Upper lobe of left lung (tissue), 6 donors: Measurements from ENCODE around the gene PPDPF. TPM values are rescaled to one million over a fixed set of nuclear protein-coding genes. Genes with fewer than 3 reads are reported as not detected.
"Not testable (repeated sequence)": the region's sequence is repeated elsewhere in the genome, so short reads cannot be mapped to it uniquely, and the experiment has no call there.

Experiments used
- ATAC-seq, 2 donors: fragments of 200-7000 bp; cut with Tn5 transposase; one replicate each; pipeline ENCODE4 v1.9.1; 2022; ENCODE audit warnings: mild to moderate bottlenecking in 2 of 2, moderate library complexity in 2 of 2; ENCODE audit not compliant: low FRiP score in 2 of 2
- DNase-seq, 2 donors: peaks; one replicate each; pipeline ENCODE4 v3.0.0-alpha.2; 2019 to 2020
- H3K27ac ChIP-seq, 4 donors: fragments of 200-600 bp; sonication (generic); one replicate each; pipeline ENCODE4 v1.5.1; 2016 to 2019
- H3K27me3 ChIP-seq, 4 donors: fragments of 200-600 bp; sonication (generic); one replicate each; pipeline ENCODE4 v1.5.1; 2017 to 2019
- H3K36me3 ChIP-seq, 4 donors: fragments of 200-600 bp; sonication (generic); one replicate each; pipeline ENCODE4 v1.5.1; 2016 to 2019
- H3K4me1 ChIP-seq, 4 donors: fragments of 200-600 bp; sonication (generic); one replicate each; pipeline ENCODE4 v1.5.1; 2018 to 2019
- H3K4me3 ChIP-seq, 4 donors: fragments of 200-600 bp; sonication (generic); one replicate each; pipeline ENCODE4 v1.5.1; 2017 to 2019; ENCODE audit warnings: mild to moderate bottlenecking in 2 of 4, moderate library complexity in 1 of 4
- H3K9me3 ChIP-seq, 4 donors: fragments of 200-600 bp; sonication (generic); one replicate each; pipeline ENCODE4 v1.5.1; 2018 to 2019
- EP300 ChIP-seq, 4 donors: sonication (generic); formaldehyde crosslinking; IDR thresholded peaks; one replicate each; pipeline ENCODE4 v1.5.1; 2017; ENCODE audit warnings: antibody characterized with exemption in 4 of 4, control low read depth in 2 of 4
- POLR2A ChIP-seq, 4 donors: fragments of 450-650 bp; IDR thresholded peaks; one replicate each; pipeline ENCODE4 v1.5.1; 2016 to 2017; ENCODE audit warnings: antibody characterized with exemption in 4 of 4, mild to moderate bottlenecking in 2 of 4
- POLR2AphosphoS5 ChIP-seq, 2 donors: sonication (generic); formaldehyde crosslinking; IDR thresholded peaks; one replicate each; pipeline ENCODE4 v1.5.1; 2017; ENCODE audit warnings: antibody characterized with exemption in 2 of 2
- WGBS, 2 donors: methylation state at CpG; one replicate each; pipeline ENCODE4 v1.1.5; 2017 to 2018; 5-methylcytosine and 5-hydroxymethylcytosine counted together
- total RNA-seq, 6 donors: library from RNA; depleted of rRNA in 4 of 6; stranded (reverse); fragments of >200 nt in 4 of 6; gene quantifications; one replicate each; pipeline versions ENCODE4 v1.1.0 to v1.2.1, GENCODE V29; 2016 to 2021
- TF ChIP-seq, protein P1 (sequence below), 6 experiments: fragments of 450-650 bp in 4 of 6; fragments of 200-600 bp in 2 of 6; sonication (generic) in 2 of 6; IDR thresholded peaks; one replicate each; pipeline ENCODE4 v1.5.1; 2016 to 2019; ENCODE audit warnings: antibody characterized with exemption in 6 of 6
- donor health status: DM: no; HTN: no; CAD: no; lungs with moderate emphysema.
- donor health status: DM: no; HTN: yes; CAD: no; lungs with severe emphysema.

The PPDPF gene
- total RNA-seq, 6 donors from 2014 or later, result 91.1 to 468 (median 416) TPM

DNA sequence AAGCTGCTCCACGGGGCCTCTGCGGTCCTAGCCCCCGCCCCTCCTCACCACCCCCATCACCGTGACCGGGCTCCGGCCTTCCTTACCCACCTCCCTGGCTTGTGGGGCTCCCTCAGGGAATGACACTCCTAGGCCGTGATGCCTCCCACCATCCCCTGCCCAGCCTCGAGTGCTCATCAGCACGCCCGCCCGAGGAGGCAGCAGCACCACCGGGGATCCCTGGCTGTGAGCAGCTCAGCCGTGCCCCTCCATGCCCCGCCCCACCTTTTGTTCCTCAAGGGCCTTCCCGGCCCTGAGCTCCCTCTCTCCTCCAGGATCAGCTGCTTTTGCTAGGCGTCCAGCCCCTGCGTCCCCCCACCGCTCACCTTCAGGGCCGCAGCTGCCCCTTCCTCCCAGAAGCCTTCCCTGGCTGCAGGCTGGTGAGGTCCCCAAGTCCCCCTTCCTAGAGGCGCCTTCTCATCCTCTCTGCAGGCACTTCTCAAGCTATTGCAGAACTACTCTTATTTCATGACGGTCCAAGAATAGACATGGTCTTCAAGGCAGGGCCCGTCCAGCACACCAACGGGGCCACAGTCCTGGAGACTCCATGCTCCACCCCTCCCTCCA, 36.4 kb downstream of the PPDPF start:
- H3K36me3 ChIP-seq, result peaks cover 11 to 38% (median 34%) of the 10 kb centered on the region in 4 donors
- no peaks in the 10 kb centered on the region for H3K27me3 ChIP-seq
- 60 to 83% methylated on average over 10 to 23 of the region's 23 CpGs for WGBS, 2 donors
- ATAC-seq (no peak), DNase-seq (peak in 1 of 2 donors; percentile 61)
- no peak for TF ChIP-seq POLR2AphosphoS5 (IDR thresholded peaks at IDR 0.05)
- TF ChIP-seq, protein P1, sequence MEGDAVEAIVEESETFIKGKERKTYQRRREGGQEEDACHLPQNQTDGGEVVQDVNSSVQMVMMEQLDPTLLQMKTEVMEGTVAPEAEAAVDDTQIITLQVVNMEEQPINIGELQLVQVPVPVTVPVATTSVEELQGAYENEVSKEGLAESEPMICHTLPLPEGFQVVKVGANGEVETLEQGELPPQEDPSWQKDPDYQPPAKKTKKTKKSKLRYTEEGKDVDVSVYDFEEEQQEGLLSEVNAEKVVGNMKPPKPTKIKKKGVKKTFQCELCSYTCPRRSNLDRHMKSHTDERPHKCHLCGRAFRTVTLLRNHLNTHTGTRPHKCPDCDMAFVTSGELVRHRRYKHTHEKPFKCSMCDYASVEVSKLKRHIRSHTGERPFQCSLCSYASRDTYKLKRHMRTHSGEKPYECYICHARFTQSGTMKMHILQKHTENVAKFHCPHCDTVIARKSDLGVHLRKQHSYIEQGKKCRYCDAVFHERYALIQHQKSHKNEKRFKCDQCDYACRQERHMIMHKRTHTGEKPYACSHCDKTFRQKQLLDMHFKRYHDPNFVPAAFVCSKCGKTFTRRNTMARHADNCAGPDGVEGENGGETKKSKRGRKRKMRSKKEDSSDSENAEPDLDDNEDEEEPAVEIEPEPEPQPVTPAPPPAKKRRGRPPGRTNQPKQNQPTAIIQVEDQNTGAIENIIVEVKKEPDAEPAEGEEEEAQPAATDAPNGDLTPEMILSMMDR (IDR thresholded peaks at IDR 0.05), result no peak
- no peak for TF ChIP-seq POLR2A (IDR thresholded peaks at IDR 0.05)
- TF ChIP-seq EP300 (IDR thresholded peaks at IDR 0.05), result no peak
- H3K9me3 ChIP-seq, result no peaks in the 10 kb centered on the region
- peaks cover 10 to 23% (median 20%) of the 10 kb centered on the region in 4 donors for H3K4me1 ChIP-seq
- H3K4me3 ChIP-seq, result no peak overlapping the region
- H3K27ac ChIP-seq, result no peak overlapping the region

DNA sequence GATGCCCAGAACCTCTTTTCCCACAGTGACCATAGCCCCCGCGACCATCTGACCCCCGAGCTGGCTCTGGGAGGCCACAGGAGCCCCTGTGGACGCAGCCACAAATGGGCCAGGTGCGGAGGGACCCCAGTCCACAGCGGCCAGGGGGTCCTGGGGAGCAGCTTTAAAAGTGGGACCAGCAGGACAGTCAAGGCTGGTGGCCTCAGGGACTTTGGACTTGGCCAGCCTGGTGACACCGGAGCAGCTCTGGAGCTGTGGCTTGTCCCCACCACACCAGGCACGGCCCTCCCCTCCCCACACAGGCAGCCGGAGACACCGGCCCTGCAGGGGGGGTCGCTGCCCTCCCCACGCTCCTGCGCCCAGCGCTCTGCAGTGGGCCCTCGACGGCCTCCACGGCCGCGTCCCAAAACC, 36.9 kb downstream of the PPDPF start:
- Histone ChIP-seq H3K27me3 (no peaks in the 10 kb centered on the region), H3K9me3 (no peaks in the 10 kb centered on the region), H3K4me1 (peaks cover 10 to 21% (median 20%) of the 10 kb centered on the region in 4 donors), H3K27ac (no peak overlapping the region), H3K4me3 (no peak overlapping the region), H3K36me3 (peaks cover 16 to 43% (median 39%) of the 10 kb centered on the region in 4 donors)
- WGBS, 2 donors, result 85 to 88% methylated on average over 13 to 15 of the region's 19 CpGs
- ATAC-seq (no peak), DNase-seq (peak in 1 of 2 donors; percentile 76)
- TF ChIP-seq EP300 (IDR thresholded peaks at IDR 0.05) (no peak), POLR2A (IDR thresholded peaks at IDR 0.05) (no peak), POLR2AphosphoS5 (IDR thresholded peaks at IDR 0.05) (no peak)
- TF ChIP-seq, protein P1 (IDR thresholded peaks at IDR 0.05), result no peak

DNA sequence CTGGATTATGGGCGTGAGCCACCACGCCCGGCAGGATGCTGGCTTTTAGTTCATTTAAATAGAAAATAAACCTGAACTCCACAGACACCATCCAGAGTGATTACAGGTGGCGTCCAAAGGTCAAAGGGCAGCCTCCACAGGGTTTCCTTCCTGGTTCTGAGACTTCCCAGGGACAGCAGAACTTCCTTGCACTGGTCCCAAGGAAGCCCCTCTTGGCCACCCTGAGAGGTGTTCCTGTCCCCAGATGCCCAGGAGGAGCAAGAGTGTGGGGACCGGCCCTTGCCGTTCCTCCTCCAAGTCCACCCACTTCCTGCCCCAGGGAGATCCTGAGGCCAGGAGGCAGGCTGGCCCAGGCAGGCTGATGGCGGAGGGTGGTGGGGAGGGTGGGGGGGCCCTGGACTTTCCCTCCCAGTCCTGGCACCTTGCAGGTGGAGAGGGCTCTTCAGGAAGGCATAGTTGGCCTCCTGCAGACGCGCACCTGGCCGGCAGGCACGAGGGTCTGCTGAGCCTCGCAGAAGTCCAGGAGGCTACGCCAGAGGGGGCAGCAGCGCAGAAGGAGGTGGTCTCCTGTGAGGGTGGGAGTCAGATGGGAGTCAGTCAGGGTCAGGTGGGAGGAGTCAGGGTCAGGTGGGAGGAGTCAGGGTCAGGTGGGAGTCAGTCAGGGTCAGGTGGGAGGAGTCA, 38.4 kb downstream of the PPDPF start:
- Histone ChIP-seq H3K9me3 (no peaks in the 10 kb centered on the region), H3K4me3 (no peak overlapping the region), H3K27ac (no peak overlapping the region), H3K4me1 (peaks cover 6 to 7% (median 6%) of the 10 kb centered on the region in 4 donors), H3K36me3 (peaks cover 28 to 57% (median 53%) of the 10 kb centered on the region in 4 donors), H3K27me3 (no peaks in the 10 kb centered on the region)
- ATAC-seq (no peak), DNase-seq (peak in 1 of 2 donors; percentile 66)
- TF ChIP-seq POLR2AphosphoS5 (IDR thresholded peaks at IDR 0.05), result no peak
- no peak for TF ChIP-seq EP300 (IDR thresholded peaks at IDR 0.05)
- TF ChIP-seq, protein P1 (IDR thresholded peaks at IDR 0.05), result no peak
- no peak for TF ChIP-seq POLR2A (IDR thresholded peaks at IDR 0.05)
- 93 to 96% methylated on average over 11 to 14 of the region's 14 CpGs for WGBS, 2 donors

DNA sequence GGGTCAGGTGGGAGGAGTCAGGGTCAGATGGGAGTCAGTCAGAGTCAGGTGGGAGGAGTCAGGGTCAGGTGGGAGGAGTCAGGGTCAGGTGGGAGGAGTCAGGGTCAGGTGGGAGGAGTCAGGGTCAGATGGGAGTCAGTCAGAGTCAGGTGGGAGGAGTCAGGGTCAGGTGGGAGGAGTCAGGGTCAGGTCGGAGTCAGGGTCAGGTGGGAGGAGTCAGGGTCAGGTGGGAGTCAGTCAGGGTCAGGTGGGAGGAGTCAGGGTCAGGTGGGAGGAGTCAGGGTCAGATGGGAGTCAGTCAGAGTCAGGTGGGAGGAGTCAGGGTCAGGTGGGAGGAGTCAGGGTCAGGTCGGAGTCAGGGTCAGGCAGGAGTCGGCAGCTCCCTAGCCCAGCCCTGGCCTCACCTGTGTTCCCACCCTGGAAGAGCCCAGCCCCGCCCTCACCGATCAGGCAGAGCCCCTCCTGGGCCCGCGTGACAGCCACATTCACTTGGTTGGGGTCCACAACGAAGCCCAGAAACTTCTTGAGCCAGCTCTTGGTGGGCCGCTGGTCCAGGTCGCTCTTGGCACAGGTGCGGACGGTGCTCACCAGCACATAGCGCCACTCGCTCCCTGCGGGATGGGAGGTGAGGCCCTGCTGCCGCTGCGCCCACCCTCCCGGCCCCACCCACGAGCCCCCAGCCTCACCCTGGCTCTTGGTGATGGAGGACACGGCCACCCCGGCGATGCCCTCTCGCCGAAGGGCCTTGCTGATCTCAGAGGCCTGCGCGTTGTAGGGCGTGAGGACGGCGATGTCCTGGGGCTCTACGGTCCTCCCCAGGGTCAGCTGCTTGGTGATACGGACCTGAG, 39.1 kb downstream of the PPDPF start:
- peaks cover 32 to 65% (median 60%) of the 10 kb centered on the region in 4 donors for H3K36me3 ChIP-seq

DNA sequence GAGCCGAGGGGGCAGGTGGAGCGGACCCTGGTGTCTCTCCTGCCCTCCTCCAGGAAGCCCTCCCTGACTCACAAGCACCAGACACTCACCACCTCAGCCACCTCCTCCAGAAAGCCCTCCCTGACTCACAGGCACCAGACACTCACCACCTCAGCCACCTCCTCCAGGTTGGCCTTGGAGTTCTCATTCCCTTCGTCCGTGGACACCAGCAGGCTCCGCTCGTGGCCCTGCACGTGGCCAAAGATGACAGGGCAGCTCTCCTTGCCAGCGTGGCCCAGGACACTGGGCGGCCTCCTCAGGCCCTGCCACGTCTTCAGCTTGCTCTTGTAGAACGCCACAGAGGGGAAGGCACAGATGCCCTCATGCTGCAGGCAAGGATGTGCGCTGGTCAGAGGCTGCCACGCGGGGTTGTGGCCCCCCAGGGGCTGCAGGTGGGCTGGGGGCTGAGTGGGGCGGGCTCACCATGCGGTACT, 39.8 kb downstream of the PPDPF start:
- 95 to 97% methylated on average over 7 to 14 of the region's 16 CpGs for WGBS, 2 donors
- Histone ChIP-seq H3K4me3 (no peak overlapping the region), H3K36me3 (peaks cover 38 to 72% (median 63%) of the 10 kb centered on the region in 4 donors), H3K27ac (no peak overlapping the region), H3K27me3 (no peaks in the 10 kb centered on the region), H3K9me3 (no peaks in the 10 kb centered on the region), H3K4me1 (no peaks in the 10 kb centered on the region)
- DNase-seq (peak in 1 of 2 donors; percentile 65), ATAC-seq (no peak)
- TF ChIP-seq POLR2AphosphoS5 (IDR thresholded peaks at IDR 0.05) (no peak), POLR2A (IDR thresholded peaks at IDR 0.05) (no peak), EP300 (IDR thresholded peaks at IDR 0.05) (no peak)
- TF ChIP-seq, protein P1 (IDR thresholded peaks at IDR 0.05), result no peak

More for the DNA sequence above, 39.1 kb downstream of the PPDPF start:
- not testable (repeated sequence) for H3K4me3 ChIP-seq, H3K27me3 ChIP-seq, ATAC-seq, H3K9me3 ChIP-seq, H3K27ac ChIP-seq, H3K4me1 ChIP-seq
- WGBS, 2 donors, result 86 to 96% methylated on average over 2 to 30 of the region's 31 CpGs
- peak in 1 of 2 donors; percentile 70 for DNase-seq
